HG02852 (cell line): Measurements from ENCODE around the gene TREML1.
"Not testable (repeated sequence)": the region's sequence is repeated elsewhere in the genome, so short reads cannot be mapped to it uniquely, and the experiment has no call there.

ENCODE experiments used
- ATAC-seq: cut with Tn5 transposase; IDR thresholded peaks from one replicate; pipeline ENCODE4 v1.9.1; 2021; ENCODE audit warnings: mild to moderate bottlenecking, moderate library complexity; ENCODE audit not compliant: unreplicated experiment

Gene TREML1, protein sequence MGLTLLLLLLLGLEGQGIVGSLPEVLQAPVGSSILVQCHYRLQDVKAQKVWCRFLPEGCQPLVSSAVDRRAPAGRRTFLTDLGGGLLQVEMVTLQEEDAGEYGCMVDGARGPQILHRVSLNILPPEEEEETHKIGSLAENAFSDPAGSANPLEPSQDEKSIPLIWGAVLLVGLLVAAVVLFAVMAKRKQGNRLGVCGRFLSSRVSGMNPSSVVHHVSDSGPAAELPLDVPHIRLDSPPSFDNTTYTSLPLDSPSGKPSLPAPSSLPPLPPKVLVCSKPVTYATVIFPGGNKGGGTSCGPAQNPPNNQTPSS

DNA sequence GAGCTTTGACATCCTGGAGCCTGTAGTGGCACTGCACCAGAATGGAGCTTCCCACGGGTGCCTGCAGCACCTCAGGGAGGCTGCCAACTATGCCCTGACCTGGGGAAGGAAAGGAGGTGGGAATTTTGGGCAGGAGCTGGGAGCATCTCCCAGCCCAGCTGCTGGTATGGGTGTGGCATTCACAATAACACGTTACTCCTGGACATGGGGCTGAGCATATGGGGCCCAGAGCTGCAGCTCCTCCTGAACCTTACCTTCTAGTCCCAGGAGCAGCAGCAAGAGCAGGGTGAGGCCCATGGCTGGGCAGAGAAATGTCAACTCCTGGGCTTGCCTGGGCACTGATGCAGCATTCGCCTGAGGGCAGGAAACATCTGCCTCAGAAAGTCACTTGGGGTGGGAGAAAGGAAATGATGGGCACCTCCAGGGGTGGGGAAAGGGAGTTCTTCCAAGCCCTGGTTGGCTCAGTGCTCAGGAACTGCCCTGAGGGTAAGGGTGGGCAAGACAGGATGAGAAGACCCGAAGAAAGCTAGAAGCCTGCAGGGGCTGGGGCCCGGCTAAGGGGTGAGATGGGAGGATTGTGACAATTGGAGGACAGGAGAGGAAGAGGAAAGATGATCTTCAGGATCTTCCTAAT, at the start of gene TREML1:
TSS of gene TREML1 (minus strand) at position 356 of the 634 bp plus-strand sequence. CDS start at position 297, 59 bp downstream.
- no peak for ATAC-seq

DNA sequence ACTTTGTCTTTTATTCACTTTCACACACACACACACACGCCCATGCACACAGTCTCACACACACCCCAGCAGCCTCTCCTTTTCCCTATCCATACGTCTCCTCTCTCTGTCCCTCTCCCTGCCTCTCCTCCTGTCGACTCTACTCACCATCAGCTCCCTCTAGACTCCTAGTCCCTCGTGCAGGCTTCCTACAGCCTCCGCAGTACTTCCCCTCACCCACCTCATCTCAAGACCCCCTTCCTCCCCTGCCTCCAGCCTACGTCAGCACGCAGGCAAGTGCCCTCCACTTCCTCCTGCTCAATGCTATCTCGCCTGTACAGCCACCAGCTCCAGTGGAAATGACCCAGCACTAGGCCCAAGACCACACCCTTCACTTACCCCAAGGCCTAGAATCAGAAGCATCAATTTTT, 47.6 kb upstream of the TREML1 start:
- ATAC-seq = no peak

DNA sequence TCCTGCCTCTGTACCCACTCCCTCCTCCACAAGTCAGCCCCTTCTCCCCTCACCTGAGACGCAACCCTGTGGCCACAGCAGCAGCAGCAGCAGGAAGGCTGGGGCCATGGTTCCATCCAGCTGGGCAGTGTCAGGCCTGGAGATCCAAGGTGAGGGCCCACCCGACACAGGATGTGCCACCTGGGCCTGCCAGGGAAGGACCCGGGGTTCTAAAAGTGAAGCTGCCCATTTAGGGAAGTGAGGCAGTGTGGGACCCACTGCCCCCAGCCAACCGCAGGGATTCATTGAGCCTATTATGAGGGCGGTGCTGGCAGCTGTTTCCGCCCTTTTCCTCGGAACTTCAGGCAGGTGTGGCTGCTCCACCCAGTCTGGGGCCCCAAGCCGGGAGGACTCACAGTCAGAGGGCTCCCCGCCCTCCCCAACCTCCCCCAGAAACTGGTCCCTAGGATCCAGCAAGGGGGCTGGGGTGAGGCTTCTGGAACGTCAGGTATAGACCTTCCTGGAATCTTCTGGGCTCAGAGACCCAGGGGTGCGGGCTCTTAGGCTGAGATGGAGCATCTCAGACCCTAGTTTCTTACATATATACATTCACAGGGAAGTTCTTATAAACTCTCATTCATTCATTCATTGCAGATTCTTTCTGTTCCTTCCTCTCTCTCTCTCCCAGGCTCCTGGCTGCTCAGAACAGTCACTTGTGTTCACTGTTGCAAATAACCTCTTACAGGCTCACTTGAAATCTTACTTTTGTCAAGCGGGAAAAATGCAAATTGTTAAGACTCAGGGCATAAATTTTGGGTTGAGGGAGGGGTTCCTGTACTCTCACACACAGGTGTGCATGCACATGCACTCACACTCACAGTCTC, 47.0 kb upstream of the TREML1 start, which contains the start of gene TREML2:
TSS of gene TREML2 (minus strand) at position 249 of the 863 bp plus-strand sequence. CDS start at position 108, 141 bp downstream.
- no peak for ATAC-seq

DNA sequence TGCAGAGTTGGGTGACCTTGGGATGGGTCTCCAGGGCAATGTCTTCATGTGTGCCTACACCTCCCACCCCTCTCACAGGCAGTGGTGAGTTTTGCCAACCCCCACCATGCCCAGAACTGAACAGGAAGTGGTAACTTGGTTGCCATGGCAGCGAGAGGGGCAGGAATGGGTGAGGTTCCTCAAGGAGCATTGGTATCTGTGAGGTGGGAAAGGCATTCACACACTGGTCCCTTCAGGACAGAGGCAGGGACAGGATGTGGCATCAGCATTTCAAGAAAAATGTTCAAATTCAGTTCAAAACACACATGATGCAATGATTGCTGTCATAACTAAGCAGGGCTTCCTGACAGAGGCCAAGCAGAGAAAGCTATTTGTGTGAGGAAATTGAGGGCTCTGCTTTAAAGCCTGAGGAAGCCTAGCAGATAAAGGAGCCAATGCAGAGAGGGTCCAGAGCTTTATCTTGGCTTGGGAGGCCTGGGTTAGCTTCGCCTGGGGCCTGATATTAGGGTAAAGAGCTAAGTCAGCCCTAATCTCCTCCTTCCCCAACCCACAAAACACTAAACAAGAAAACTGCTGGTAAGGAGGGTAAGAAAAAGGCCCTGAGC, 46.3 kb upstream of the TREML1 start:
- ATAC-seq = no peak

DNA sequence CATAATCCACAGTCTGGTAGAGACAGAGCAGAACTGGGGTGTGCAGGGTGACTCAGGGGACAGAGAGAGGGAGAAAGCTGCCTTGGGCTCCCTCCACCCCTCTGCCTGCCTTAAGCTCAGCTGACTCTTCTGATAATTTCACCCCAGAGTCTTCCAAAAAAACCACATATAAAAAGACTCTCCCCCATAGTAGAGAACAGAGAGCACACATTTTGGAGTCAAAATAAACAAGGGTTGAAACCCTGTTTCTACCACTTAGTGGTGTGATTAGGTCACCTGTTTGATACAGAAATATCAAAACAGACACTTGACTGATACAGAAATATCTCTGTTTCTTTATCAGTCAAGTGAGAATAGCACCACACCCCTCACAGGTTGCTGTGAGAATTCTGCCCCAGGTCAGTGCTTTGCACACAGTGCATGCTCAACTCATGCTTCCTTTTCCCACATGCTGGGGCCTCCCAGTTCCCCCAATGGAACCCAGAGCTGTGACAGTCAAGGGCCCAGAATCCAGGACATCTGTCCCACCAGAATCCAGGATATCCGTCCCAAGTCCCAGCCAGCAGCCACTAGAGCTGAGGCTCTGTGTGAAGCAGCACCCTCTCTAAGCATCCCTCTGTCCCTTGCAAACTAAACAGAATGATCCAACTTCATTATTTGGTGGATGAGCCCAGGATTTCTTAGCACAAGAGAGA, 45.6 kb upstream of the TREML1 start:
- ATAC-seq = no peak

DNA sequence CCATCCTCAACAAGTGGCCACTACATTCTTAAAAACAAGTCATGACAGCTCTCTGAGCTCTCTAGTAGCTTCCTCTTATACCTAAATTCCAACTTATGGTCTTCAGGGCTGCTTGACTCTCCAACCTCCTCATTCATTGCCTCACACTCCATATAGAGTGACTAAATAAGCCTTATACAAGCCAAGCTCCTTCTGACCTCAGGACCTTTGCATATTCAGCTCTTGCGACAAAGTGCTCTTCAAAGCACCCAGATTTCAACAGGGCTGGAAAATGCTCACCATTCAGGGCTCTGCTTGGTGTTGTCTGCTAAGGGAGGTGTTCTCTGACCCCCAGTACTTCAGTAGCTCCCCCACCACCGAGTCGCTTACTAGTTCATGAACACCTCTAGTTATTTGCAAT, 43.1 kb upstream of the TREML1 start:
- ATAC-seq = no peak

DNA sequence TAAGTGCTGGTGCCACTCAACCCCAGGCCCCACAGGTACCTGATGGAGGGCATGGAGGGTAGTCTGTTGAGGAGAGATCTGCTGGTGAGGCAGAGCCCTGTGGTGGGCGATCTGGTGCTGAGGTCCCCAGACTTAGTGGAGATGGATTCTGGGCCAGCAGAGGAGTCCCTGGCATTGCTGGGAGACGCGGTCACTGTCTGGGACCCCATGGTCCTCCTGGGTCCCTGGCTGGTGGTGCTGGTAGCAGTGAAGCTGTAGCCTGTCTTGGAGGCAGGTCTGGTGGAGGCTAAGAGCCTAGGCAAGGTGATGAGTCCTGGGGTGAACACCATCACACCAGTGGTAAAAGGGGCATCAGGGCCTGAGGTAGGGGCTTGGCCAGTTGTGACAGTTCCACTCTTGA, 40.2 kb upstream of the TREML1 start:
- ATAC-seq = no peak

DNA sequence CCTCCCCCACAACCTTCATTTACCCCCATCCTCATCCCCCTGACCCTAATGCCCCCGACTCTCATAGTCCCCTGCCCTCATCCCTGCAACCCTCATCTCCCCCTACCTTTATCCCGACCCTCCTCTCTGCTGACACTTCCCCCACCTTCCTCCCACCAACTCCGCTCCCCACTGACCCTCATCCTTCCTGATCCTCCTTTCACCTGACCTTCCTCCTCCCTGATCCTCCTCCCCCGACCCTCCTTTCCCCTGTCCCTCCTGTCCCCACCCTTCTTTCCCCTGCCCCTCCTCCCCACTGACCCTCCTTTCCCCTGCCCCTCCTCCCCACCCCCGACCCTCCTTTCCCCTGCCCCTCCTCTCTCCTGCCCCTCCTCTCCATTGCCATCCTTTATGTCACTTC, 39.7 kb upstream of the TREML1 start:
- ATAC-seq = no peak

DNA sequence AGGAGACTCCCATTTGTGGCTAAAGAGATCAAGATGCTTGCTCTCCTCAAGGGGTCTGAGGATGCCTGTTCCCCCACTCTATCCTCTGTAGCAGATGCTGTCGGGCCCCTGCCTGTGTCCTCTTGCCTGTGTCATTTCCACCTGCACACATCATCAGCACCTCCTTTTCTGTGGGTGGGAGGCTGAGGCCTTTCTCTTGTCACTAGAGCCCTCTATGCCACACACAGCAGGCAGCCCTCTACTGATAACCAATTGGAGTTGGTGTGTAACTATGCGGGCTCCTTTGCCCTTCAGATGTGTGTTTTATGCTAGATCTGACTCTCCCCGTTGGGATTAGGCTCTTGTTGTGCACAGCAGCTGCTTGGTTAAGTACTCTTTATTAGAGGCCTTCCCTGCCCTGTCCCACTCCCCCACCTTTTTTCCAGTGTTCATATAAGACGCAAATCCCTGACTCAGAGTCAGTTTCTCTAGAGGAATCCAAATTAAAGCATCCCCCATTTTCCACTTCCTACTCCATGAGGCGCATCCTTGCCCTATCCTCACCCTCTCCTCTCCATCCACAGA, 39.1 kb upstream of the TREML1 start:
- ATAC-seq = no peak

DNA sequence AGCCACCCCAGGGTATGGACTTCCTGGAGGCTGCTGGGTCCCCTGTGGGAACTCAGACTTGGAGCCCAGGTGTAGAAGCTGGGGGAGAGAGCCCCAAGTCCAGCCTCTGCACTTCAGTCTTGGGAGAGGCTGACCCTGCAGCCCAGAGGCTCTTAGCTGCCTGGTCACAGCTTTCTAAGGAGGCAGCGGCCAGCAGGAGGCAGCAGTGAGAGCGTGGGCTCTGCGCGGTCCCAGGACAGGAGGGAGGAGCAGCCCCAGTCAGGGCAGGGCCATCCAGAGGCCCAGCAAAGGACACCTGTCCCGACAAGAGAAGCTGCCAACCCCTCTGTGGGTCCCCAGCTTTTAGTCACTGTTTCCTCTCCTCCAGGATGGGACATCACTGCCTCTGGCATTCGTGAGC, 37.4 kb upstream of the TREML1 start:
- ATAC-seq = no peak

DNA sequence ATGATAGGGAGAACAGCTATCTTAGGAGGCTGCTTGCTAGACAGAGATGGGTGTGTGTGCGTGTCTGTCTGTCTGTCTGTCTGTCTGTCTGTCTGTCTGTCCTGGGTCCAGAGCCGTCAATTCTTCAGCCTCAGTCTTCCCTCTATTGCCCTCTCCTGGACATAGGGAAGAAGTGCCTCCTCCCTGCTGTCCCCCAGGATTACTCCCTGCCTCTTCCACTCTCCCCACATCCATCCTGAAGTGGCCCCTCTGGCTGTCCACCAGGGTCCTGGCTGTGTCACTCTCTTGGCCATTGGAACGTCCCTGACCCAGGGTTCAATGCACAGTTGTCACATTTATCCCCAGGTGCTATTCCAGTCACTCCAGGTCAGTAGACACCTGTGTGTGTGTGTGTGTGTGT, 36.6 kb upstream of the TREML1 start:
- ATAC-seq = no peak

DNA sequence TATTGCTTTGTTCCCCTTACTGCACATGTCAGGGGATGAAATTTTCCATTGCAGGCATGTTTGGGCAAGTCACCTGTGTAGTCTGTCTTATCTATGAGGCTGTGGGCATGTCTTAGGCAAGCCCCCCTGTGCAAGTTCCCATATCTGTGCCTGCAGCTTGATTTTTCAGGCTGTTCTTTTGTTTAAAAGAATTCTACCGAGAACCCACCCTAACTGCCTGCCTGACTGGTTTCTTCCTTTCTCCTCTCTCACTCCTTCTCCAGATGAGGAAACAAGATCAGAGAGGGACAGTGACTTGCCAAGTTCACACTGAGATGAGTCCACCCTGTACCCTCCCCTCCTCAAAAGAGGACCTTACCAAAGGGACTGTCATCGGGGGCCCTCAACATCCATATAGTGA, 35.8 kb upstream of the TREML1 start:
- ATAC-seq = no peak

DNA sequence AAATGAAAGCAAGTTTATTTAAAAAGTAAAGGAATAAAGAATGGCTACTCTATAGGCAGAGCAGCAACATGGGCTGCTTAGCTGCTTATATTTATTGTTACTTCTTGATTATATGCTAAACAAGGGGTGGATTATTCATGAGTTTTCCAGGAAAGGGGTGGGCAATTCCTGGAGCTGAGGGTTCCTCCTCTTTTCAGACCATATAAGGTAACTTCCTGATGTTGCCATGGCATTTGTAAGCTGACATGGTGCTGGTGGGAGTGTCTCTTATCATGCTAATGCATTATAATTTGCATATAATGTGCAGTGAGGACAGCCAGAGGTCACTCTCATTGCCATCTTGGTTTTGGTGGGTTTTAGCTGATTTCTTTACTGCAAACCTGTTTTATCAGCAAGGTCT, 34.9 kb upstream of the TREML1 start:
- ATAC-seq = not testable (repeated sequence)

DNA sequence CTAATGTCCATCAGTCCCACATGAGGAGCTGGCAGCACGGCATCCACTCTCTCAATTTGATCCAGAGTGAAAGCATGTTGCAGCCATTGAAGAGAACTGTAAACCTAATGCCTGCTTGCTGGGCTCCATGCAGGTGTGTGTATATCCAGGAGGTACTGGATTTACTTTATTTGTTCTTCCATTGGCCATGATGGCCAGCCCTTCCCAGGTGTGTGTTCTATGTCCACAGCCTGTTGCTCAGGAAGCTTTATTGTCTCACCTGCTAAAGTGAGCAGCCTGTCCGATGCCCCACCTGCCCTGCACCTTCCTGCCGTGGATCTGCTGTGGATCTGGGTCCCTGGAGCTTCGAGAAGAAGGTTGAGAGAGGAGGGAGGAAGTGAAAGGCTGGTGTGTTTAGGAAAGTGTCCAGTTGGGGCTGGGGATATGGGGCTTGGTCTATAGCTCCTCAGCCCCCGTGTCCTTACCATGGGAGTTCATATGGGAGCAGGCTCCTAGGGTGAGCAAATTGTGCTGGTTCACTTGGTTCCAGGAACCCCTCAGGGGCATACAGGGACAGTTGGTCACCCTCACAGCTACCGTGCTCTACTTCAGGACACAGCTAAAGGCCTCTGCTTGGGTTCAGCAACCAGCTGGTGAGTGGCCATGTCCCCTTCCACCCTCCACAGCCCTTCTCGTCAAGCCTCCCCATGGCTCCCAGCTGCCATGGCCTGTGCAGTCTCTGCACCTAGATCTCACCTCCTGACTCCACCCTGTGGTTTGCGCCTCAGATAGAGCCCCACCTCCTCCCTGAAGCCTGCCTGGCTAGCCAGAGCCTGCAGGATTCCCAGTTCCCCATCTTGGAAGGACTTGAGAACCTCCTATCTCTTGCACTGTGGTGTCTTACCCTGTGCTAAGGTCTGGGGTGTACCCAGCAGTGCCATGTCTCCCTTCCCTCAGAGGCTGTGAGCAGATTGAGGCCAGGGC, 34.1 kb upstream of the TREML1 start:
- no peak for ATAC-seq

DNA sequence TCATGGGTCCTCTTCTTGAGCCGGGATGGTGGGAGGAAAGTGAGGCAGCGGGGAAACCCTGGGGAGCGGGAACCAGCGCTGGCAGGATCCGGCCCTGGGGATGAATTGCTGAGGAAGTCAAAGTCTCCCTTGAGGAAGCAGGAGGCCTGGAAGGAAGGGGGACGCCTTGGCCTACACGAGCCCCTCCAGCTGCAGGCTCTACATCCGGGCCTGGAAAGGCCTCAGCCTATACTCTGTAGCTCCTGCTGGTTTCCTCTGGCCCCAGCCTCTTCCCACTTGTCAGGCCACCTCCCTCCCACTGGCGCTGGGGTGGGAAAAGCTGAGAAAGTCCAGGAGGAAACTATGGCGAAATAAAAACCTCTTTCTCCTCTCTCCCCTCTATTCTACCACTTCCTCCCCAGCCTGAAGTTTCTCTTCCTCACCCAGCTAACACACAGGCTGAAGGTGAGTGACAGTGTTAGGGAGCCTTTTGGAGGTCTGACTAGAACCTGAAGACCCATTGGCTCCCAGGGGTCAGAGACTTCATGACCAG, 31.9 kb upstream of the TREML1 start:
- ATAC-seq = no peak

DNA sequence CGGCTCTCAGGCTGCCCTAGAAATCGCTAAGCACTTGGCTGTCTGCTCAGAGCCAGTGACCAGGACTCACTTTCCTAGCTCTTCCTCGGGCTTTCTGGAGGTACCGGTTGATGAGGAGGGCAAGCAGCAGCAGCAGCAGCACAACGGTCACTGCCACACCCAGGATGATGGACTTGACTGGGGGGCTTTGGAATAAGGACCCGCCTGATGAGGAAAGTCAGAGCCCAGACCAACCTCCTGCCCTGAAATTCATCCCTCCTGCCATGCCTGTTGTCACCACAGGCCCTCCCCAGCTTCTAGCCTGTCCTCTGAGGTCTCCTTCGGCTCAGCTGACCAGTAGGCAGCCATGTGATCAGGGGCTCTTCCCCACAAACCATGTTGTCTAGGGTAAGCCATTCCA, 30.6 kb upstream of the TREML1 start:
- ATAC-seq = no peak

DNA sequence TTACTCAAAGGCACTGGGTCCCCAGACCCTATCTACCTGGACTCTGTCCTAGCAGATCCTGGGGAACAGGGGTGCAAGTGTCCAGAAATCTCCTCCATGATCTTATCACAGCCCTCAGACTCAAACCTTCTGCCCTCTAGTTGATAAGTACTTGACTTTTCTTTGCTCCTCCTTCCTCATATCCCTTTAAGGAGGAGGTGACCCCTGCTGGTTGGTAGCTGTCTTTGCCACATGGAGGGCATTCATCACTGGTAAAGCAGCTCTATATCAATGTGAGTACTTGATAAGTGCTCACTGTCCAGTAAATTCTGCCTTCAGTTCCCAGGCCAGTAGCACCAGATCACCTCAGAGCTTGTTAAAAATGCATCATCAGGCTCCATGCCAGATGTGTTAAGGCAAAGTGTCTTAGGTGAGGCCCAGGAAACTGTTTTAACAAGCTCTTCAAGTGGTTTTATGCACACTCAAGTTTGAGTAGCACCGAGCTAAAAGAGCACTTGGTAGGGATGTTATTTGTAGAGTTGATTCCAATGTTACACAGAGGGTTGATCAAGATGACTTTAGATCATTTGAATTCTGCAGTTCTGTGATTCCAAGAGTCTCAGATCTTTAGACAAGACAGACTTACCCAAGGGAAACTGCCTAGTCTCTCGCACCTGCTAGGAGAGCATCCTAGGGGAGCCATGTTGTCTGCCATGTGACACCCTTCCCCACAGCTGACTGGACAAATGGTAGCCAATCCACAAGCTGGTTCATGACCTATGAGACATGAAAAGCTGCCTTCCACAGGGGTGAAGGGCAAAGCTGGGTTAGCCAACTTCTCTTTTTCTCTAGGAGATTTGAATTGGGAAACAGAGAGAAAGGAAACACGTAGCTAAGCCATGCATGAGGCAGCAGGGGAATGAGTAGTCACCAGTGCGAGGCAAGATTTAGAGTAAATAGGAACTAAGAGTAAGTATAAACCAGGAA, 28.2 kb upstream of the TREML1 start:
- no peak for ATAC-seq

DNA sequence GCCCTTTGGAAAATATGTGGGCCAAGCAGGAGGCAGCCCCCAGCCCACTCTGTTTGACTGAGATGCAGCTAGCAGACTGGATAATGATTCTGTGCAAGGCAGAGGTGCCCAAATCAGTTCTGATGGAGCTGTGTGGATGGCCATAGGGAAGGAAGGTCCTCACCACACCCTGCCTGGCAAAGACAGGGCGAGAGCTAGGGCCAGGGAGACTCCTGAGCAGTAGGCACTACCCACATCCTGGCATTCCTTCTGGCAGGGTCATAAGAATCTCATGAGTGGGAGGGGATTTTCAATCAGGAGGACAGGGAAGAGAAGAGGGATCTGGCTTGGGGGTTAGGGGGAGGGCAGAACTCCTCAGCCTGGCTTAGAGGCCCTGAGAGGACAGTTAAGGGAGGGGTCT, 27.4 kb upstream of the TREML1 start:
- ATAC-seq = no peak
